ENCODE data around the gene PEX13.

- TF ChIP-seq, protein P1, sequence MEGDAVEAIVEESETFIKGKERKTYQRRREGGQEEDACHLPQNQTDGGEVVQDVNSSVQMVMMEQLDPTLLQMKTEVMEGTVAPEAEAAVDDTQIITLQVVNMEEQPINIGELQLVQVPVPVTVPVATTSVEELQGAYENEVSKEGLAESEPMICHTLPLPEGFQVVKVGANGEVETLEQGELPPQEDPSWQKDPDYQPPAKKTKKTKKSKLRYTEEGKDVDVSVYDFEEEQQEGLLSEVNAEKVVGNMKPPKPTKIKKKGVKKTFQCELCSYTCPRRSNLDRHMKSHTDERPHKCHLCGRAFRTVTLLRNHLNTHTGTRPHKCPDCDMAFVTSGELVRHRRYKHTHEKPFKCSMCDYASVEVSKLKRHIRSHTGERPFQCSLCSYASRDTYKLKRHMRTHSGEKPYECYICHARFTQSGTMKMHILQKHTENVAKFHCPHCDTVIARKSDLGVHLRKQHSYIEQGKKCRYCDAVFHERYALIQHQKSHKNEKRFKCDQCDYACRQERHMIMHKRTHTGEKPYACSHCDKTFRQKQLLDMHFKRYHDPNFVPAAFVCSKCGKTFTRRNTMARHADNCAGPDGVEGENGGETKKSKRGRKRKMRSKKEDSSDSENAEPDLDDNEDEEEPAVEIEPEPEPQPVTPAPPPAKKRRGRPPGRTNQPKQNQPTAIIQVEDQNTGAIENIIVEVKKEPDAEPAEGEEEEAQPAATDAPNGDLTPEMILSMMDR (conservative IDR thresholded peaks at IDR 0.05), result no peak
- TF ChIP-seq ZFX (IDR thresholded peaks at IDR 0.05), result no peak
Measured at GRCh38 chr2:60991644-60992043, 25.9 kb upstream of the PEX13 start.
